Astrocyte (in vitro differentiated cells and primary cell): Measurements from ENCODE around the gene GPR162.

Experiments used
- EZH2 ChIP-seq: IDR thresholded peaks from 2 replicates; pipeline ENCODE4 v1.6.1; 2012; ENCODE audit warnings: mild to moderate bottlenecking, low read length, inconsistent platforms; ENCODE audit not compliant: insufficient read depth
- TF ChIP-seq, protein P1 (sequence below): IDR thresholded peaks from 2 replicates; pipeline ENCODE4 v1.5.1; 2011; ENCODE audit warnings: low read depth, mild to moderate bottlenecking, inconsistent platforms, low read length, moderate library complexity; ENCODE audit not compliant: insufficient read depth

DNA sequence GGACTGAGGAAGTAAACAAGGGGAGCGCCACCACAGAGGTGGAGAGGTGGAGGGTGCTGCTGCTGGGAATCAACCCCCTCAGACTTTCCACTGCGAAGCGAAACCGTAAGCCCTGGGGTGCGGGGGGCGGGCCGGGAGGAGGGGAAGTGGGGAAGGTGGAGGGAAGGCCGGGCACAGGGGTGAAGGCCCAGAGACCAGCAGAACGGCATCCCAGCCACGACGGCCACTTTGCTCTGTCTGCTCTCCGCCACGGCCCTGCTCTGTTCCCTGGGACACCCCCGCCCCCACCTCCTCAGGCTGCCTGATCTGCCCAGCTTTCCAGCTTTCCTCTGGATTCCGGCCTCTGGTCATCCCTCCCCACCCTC is 49.3 kb upstream of the GPR162 start, which contains the start of gene LAG3:
- TF ChIP-seq, protein P1, sequence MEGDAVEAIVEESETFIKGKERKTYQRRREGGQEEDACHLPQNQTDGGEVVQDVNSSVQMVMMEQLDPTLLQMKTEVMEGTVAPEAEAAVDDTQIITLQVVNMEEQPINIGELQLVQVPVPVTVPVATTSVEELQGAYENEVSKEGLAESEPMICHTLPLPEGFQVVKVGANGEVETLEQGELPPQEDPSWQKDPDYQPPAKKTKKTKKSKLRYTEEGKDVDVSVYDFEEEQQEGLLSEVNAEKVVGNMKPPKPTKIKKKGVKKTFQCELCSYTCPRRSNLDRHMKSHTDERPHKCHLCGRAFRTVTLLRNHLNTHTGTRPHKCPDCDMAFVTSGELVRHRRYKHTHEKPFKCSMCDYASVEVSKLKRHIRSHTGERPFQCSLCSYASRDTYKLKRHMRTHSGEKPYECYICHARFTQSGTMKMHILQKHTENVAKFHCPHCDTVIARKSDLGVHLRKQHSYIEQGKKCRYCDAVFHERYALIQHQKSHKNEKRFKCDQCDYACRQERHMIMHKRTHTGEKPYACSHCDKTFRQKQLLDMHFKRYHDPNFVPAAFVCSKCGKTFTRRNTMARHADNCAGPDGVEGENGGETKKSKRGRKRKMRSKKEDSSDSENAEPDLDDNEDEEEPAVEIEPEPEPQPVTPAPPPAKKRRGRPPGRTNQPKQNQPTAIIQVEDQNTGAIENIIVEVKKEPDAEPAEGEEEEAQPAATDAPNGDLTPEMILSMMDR = no peak
- TF ChIP-seq EZH2 = no peak
